22Rv1 (cell line): Measurements from ENCODE around the gene NAALADL1.

Source experiments
- H3K27ac ChIP-seq: fragments of 450-650 bp; 2 replicates; pipeline ENCODE4 v1.5.1; 2017
- CTCF ChIP-seq: fragments of 450-650 bp; IDR thresholded peaks from 2 replicates; pipeline ENCODE4 v1.5.1; 2017; ENCODE audit warnings: mild to moderate bottlenecking
- ZFX ChIP-seq: fragments of 450-650 bp; IDR thresholded peaks from 2 replicates; pipeline ENCODE4 v1.6.1; 2017; ENCODE audit warnings: antibody characterized with exemption, borderline replicate concordance

The NAALADL1 gene

GRCh38 chr11:65059523-65059922, 1.2 kb upstream of the NAALADL1 start:
- TF ChIP-seq CTCF, result no peak
- TF ChIP-seq ZFX, result no peak
- H3K27ac ChIP-seq, result no peak overlapping the region

- H3K27ac ChIP-seq, result no peak overlapping the region
- TF ChIP-seq CTCF (no peak), ZFX (no peak)
Measured at GRCh38 chr11:65058012-65058411, 341 bp downstream of the NAALADL1 start.

GRCh38 chr11:65057526-65057925, 827 bp downstream of the NAALADL1 start:
- no peak for TF ChIP-seq ZFX
- TF ChIP-seq CTCF, result no peak

GRCh38 chr11:65056999-65057398, 1.4 kb downstream of the NAALADL1 start:
- H3K27ac ChIP-seq, result no peak overlapping the region
- TF ChIP-seq CTCF (no peak), ZFX (no peak)

More at GRCh38 chr11:65057526-65057925, 827 bp downstream of the NAALADL1 start:
- no peak overlapping the region for H3K27ac ChIP-seq

- TF ChIP-seq ZFX (no peak), CTCF (no peak)
- H3K27ac ChIP-seq, result no peak overlapping the region
Measured at GRCh38 chr11:65055538-65055937, 2.8 kb downstream of the NAALADL1 start.

- H3K27ac ChIP-seq, result no peak overlapping the region
- TF ChIP-seq CTCF, result no peak
- no peak for TF ChIP-seq ZFX
Measured at GRCh38 chr11:65053827-65054508, 4.4 kb downstream of the NAALADL1 start.

GRCh38 chr11:65051398-65051858, 6.9 kb downstream of the NAALADL1 start:
- no peak overlapping the region for H3K27ac ChIP-seq
- TF ChIP-seq ZFX (no peak), CTCF (no peak)
